Pons (tissue), 1 donor: ENCODE measurements around the gene TDRD12.

Experiments
- DNase-seq: peaks from one replicate; pipeline ENCODE4 v3.0.0-alpha.2; 2016; ENCODE audit warnings: low spot score

Gene TDRD12

DNA sequence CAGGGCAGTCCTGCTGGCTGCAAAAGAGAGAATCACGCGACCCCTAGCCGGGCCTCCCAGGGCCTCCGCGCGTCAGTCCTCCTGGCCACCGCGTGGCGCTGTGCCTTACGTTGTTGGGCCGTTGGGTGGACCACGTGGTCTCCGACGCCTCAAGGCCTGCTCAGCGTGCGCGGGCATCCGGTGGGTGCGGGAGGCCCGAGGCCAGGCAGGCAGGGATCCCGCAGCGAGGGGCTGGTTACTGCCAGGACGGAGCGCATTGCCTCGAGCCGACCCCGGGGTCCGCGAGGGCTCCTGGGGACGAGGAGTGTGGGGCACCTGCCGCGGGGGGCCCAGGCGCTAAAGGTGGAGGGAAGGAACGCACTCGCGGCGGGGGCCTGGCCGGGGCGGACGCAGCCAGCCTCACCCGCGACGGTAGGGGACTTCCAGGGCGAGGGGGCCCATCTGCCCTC is at the start of gene TDRD12:
Gene TDRD12 (plus strand): TSS at position 157 of the 449 bp plus-strand sequence. CDS start 306 bp downstream, outside the sequence.
- no peak for DNase-seq

DNA sequence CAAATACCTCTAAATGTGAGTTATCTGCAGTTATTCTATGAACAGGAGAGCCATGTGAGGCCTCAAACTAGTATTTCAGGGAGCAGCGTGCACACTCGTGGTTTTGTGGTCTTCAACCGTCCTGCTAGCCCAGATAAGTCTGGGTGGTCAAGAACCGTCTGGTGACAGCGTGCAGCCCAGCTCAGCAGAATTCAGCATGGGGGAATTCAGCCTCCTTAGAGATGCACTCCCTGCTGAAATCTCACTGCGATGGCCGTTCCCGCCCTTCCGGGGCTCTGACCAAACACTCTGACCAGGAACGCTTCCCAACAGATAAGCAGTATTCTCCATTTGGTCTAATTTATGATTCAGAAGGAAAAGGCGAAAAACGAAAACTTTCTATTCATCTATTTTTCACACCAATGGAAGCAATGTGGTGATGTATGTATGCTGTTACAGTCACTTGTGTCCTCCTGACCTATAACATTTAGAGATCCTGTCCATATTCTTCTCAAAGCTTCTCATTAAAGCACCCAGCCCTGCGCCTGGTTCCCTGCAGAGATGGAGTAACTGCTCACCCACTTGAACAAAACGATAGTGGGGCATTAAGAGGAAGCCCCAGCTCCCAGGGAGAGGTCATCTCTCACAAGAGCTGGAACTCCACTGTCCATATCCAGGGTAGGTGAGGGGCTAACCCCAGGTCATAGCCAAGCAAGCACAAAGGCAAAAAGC is 47.5 kb upstream of the TDRD12 start:
- DNase-seq = no peak

DNA sequence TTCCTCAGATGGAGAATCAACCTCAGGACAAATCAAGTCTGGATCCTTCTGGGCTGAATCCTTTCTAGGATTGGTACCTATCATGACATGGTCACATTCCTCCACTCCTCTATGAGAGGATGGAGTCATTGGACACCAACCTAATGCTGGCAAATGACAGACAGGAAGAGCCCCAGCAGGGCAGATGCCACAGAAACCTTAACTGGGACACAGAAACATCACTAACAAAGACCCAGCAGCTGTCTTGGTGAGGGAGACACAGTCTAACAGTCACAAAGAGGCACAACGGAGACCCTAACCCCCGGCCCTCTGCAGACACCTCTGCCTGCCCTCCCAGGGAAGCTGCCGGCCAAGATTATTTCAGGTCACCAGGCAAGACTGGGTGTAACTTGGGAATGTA is 46.7 kb upstream of the TDRD12 start:
- no peak for DNase-seq

DNA sequence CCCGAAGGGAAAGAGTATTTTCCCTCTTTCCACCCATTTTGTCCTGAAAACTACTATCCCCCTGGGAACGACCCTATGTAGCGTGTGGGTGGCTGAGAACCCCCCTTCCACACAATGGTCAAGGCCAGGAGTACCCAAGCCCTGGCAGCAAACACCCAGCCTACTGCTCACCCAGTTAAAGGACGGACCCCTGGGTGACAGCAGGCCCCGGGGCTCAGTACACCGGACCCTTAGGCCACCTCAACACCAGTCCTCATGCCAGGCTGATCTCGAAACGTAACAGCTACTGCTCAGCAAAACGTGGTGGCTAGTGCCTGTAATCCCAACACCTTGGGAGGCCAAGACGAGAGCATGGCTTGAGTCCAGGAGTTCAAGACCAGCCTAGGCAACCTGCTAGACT is 46.0 kb upstream of the TDRD12 start:
- DNase-seq = no peak

DNA sequence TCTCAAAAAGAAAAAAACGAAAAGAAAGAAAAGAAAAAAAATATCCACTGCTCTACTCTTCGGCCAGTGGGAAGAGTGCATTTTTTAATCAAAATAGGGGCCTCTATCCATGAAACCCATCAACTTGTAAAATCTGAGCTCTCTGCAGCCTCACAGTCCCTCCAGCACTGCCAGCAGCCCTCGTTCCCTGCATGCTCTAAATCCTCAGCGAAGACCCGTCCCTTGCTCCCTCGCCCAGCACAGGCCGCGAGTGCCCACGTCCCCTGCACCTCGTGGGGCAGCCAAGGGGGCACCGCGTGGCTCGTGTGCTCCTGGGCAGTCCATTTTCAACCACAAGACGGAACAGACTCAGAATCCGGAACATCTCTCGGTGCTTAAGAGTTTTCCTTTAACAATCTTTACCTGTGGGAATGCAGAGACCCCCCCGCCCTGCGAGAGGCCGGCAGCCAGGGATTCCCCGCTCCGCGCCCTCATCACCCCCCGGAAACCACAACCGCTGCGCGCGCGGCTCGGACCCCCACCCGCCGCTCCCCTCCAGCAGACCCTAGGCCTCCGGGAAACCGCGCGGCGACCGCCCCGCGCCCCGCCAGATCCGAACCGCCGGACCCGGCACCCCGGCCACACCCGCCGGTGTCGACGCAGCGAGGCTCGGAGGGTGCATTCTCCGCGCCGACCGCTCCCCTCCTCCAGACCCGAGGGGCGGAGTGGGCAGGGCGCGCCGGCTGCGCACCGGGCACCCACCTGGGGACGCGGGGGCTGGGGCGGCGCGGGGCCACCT is 45.2 kb upstream of the TDRD12 start:
- no peak for DNase-seq

DNA sequence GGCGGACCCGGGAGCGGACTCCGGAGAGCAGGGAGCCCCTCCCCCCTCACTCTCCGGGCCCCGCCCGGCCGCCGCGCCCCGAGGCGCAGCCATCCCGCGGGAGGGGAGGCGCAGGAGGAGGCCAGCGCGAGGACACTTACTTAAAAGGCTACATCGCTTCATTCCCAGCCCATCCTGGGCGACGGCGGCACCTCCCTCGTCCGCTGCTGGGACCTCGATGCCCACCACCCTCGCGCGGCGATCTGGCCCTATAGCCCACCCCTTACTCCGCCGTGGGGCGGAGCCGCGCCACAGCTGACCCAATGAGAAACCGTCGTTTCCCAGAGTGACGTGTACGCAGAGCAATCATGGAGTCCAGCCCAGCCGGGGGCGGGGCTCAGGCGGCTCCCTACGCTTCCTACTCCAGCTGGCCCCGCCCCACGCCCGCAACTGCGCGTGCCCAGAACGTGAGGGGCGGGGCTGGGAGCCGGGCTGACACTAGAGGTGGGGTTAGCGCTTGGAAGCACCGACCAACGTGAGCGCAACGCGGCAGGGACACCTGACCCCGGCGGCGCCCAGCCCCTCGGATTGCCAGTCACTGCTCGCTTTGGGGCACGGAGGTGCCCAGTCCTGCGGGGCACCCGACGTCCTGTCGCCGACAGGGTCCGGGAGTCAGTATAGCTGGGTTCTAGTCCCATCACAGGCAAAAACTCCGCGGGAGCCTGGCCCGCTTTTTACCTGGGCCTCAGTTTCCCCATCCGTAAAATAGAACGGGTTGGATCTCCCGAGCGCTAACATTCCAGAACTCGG is 44.4 kb upstream of the TDRD12 start, which contains the start of gene ANKRD27:
Gene ANKRD27 (minus strand): TSS at position 250 of the 789 bp plus-strand sequence. CDS start 16,165 bp downstream, outside the sequence.
- peak; percentile 99 for DNase-seq

- DNase-seq = peak; percentile 62
These were observed 43.8 kb upstream of the TDRD12 start, which contains the start of gene RGS9BP for GRCh38 chr19:32675720-32676185. RGS9BP (plus strand) TSS chr19:32675848; CDS start chr19:32676264, 416 bp downstream.

DNA sequence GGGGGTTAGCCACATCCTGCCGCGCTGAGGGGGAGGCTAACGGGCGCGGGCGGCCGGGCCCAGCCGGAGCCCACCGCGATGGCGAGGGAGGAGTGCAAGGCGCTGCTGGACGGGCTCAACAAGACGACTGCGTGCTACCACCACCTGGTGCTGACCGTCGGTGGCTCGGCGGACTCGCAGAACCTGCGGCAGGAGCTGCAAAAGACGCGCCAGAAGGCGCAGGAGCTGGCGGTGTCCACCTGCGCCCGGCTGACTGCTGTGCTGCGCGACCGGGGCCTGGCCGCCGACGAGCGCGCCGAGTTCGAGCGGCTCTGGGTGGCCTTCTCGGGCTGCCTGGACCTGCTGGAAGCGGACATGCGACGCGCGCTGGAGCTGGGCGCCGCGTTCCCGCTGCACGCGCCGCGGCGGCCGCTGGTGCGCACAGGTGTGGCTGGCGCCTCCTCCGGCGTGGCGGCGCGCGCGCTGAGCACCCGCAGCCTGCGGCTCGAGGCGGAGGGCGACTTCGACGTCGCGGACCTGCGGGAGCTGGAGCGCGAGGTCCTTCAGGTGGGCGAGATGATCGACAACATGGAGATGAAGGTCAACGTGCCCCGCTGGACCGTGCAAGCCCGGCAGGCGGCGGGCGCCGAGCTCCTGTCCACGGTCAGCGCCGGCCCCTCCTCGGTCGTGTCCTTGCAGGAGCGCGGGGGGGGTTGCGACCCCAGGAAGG is 43.2 kb upstream of the TDRD12 start:
- no peak for DNase-seq

DNA sequence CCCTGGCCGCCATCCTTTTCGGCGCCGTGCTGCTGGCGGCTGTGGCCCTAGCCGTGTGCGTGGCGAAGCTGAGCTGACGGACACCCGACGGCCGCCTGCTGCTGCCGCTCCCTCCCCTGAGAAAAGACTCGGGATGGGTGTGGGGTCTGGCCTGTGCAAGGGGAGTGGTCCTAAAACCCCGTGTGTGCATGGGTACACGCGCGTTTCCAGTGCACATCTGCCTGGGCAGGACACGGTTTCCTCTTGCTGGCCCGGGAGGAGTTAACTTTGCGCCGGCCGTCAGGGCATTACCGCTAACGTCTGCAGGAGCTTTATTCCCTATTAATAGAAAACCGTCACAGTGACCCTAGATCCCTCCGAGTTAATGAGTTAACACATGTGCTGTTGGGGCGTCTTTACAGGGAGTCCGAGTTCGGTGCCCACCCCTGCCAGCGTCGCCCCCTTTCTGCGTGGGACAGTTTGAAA is 42.6 kb upstream of the TDRD12 start:
- no peak for DNase-seq

- no peak for DNase-seq
These were observed 41.9 kb upstream of the TDRD12 start for GRCh38 chr19:32677657-32678056.

- no peak for DNase-seq
These were observed 38.6 kb upstream of the TDRD12 start for GRCh38 chr19:32680986-32681385.

GRCh38 chr19:32682317-32682716 is 37.2 kb upstream of the TDRD12 start:
- no peak for DNase-seq

DNA sequence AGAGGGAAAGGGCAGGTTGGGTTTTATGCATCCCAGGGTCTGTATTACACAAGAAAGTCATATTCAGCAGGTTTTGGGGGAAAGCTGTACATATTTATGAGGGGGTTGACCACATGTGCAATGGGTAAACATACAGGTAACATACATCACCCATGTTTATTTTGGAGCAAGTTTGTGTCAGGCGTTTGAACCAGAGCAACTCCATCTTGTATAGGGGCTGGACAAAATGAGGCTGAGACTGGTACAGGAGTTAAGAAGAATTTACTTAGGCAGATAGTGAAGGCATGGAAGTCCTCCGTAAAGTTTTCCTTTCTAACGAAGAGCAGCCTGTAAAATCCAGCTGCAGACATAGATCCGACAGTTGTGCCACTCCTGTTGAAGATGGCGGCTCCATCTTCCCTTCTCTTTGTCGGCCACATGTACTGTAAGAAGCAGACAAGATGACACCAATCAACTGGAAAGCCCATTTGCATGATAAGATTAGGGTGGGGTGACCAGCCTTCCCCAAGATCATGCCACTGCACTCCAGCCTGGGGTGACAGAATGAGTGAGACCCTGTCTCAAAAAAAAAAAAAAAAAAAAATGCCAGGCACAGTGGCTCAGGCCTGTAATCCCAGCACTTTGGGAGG is 32.6 kb upstream of the TDRD12 start:
- no peak for DNase-seq

DNA sequence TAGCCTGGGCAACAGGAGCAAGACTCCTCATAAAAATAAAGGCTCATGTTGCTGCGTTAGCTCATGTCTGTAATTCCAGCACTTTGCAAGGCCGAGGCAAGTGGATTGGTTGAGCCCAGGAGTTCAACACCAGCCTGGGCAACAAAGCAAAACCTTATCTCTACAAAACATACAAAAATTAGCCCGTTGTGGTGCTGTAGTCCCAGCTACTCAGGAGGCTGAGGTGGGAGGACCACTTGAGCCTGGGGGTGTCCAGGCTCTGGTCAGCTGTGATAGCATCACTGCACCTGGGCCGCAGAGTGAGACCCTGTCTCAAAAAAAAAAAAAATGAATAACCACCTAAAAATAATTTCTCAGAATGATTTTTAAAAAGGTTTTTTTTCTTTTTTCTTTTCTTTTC is 31.9 kb upstream of the TDRD12 start:
- DNase-seq = no peak

DNA sequence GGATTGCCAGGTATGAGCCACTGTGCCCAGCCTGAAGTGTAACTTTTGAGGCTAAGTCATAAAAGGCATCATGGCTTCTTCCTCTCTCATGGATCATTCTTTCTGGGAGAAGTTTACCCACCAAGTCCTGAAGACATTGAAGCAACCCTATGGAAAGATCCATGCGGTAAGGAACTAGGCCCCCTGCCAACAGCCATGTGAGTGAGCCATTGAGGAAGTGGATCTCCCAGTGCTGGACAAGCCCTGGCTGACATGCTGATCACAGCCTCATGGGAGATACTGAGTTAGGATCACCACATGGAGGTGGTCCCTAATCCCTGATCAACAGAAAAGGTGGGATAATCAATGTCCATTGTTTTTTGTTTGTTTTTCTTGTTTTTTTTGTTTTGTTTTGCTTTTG is 31.3 kb upstream of the TDRD12 start:
- no peak for DNase-seq

GRCh38 chr19:32691291-32691951 is 28.1 kb upstream of the TDRD12 start, which contains the start of gene NUDT19:
NUDT19 (plus strand) TSS chr19:32691821; CDS start chr19:32691961, 140 bp downstream.
- DNase-seq = peak; percentile 70

DNA sequence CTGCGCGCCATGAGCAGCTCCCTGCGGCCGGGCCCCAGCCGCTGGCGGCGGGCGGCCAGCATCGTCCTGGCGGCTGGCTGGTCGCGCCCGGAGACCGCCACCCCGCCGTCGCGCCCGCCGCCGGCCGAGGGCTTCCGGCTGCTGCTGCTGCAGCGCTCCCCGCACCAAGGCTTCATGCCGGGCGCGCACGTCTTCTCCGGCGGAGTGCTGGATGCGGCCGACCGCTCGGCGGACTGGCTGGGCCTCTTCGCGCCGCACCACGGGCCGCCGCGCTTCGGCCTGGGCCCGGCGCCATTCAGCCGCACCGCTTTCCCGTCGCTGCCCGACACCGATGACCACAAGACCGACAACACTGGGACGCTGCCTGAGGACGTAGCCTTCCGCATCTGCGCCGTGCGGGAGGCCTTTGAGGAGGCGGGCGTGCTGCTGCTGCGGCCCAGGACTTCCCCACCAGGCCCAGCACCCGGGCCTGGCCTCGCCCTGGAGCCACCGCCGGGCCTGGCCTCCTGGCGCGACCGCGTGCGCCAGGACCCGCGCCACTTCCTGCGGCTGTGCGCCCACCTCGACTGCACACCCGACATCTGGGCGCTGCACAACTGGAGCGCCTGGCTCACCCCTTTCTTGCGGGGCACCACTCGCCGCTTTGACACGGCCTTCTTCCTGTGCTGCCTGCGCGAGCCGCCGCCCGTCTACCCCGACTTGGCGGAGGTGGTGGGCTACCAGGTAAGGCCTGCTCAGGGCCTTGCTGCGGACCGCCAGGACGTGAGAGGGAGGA is 27.4 kb upstream of the TDRD12 start:
- DNase-seq = no peak

DNA sequence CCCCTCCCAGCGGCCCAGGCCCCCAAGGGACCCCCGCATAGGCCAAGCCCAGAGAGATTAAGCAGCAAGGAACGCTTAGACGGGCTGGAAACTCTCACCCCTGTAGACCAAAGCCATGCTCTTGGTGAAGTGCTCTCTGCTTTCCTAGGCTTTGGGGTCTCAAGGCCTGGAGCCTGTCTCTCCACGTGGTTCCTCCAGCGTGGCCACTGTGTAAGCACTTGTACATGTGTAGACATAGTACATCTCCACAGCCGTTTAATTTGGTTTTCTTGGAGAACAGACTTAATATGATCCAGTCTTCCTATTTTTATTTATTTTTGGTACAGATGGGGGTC is 26.9 kb upstream of the TDRD12 start:
- DNase-seq = no peak
